Tibial artery (tissue), 4 donors: Measurements from ENCODE around the gene SLC25A11.

Source experiments
- DNase-seq, 2 donors: peaks; one replicate each; pipeline ENCODE4 v3.0.0-alpha.2; 2019
- H3K27ac ChIP-seq, 2 donors: fragments of 200-600 bp; sonication (generic) in 1 of 2; 1 replicate in 1 of 2; 2 replicates in 1 of 2; pipeline ENCODE4 v1.5.1; 2018 to 2019; ENCODE audit warnings: mild to moderate bottlenecking in 1 of 2
- H3K27me3 ChIP-seq, 2 donors: fragments of 200-600 bp; sonication (generic) in 1 of 2; one replicate each; pipeline versions ENCODE4 v1.5.1 to v1.6.0; 2016 to 2019
- H3K36me3 ChIP-seq, 3 donors: fragments of 200-600 bp; sonication (generic) in 2 of 3; one replicate each; pipeline ENCODE4 v1.5.1; 2016 to 2019; ENCODE audit warnings: mild to moderate bottlenecking in 2 of 3
- H3K4me1 ChIP-seq, 4 donors: fragments of 200-600 bp; sonication (generic) in 2 of 4; 1 replicate in 3 of 4; 2 replicates in 1 of 4; pipeline ENCODE4 v1.5.1; 2016 to 2019
- H3K4me3 ChIP-seq, 2 donors: fragments of 200-600 bp; sonication (generic) in 1 of 2; 1 replicate in 1 of 2; 2 replicates in 1 of 2; pipeline ENCODE4 v1.5.1; 2018 to 2019; ENCODE audit warnings: mild to moderate bottlenecking in 2 of 2
- H3K9me3 ChIP-seq, 3 donors: fragments of 200-600 bp; sonication (generic) in 1 of 3; one replicate each; pipeline ENCODE4 v1.5.1; 2016 to 2019
- intact Hi-C: fragments of 100-400 bp; cut with DNase I; formaldehyde crosslinking; loops from one replicate; pipeline ENCODE4 v1.15.0; 2023; ENCODE audit warnings: low total_unique reads
- TF ChIP-seq, protein P1 (sequence below), 2 experiments: fragments of 200-600 bp in 1 of 2; fragments of 450-650 bp in 1 of 2; IDR thresholded peaks; one replicate each; pipeline ENCODE4 v1.5.1; 2017 to 2019; ENCODE audit warnings: antibody characterized with exemption in 2 of 2, mild to moderate bottlenecking in 1 of 2, moderate library complexity in 1 of 2

SLC25A11 gene

DNA sequence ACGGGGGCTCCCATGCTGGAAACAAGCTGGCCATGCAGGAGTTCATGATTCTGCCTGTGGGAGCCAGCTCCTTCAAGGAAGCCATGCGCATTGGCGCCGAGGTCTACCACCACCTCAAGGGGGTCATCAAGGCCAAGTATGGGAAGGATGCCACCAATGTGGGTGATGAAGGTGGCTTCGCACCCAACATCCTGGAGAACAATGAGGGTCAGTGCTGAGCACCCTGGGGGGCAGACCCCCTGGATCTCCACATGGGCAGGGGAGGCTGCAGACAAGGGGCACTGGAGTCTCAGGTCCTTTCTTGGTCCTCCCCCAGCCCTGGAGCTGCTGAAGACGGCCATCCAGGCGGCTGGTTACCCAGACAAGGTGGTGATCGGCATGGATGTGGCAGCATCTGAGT is 15.2 kb upstream of the SLC25A11 start:
- H3K4me1 ChIP-seq, result peaks cover 0 to 31% (median 17%) of the 10 kb centered on the region in 4 donors
- H3K4me3 ChIP-seq, result no peak overlapping the region
- no peaks in the 10 kb centered on the region for H3K27me3 ChIP-seq
- peaks cover 18 to 22% (median 22%) of the 10 kb centered on the region in 3 donors for H3K36me3 ChIP-seq
- DNase-seq, result no peak
- no peaks in the 10 kb centered on the region for H3K9me3 ChIP-seq
- intact Hi-C loops, result no loop called here
- TF ChIP-seq, protein P1, sequence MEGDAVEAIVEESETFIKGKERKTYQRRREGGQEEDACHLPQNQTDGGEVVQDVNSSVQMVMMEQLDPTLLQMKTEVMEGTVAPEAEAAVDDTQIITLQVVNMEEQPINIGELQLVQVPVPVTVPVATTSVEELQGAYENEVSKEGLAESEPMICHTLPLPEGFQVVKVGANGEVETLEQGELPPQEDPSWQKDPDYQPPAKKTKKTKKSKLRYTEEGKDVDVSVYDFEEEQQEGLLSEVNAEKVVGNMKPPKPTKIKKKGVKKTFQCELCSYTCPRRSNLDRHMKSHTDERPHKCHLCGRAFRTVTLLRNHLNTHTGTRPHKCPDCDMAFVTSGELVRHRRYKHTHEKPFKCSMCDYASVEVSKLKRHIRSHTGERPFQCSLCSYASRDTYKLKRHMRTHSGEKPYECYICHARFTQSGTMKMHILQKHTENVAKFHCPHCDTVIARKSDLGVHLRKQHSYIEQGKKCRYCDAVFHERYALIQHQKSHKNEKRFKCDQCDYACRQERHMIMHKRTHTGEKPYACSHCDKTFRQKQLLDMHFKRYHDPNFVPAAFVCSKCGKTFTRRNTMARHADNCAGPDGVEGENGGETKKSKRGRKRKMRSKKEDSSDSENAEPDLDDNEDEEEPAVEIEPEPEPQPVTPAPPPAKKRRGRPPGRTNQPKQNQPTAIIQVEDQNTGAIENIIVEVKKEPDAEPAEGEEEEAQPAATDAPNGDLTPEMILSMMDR (IDR thresholded peaks at IDR 0.05), result no peak
- H3K27ac ChIP-seq, result no peak overlapping the region

DNA sequence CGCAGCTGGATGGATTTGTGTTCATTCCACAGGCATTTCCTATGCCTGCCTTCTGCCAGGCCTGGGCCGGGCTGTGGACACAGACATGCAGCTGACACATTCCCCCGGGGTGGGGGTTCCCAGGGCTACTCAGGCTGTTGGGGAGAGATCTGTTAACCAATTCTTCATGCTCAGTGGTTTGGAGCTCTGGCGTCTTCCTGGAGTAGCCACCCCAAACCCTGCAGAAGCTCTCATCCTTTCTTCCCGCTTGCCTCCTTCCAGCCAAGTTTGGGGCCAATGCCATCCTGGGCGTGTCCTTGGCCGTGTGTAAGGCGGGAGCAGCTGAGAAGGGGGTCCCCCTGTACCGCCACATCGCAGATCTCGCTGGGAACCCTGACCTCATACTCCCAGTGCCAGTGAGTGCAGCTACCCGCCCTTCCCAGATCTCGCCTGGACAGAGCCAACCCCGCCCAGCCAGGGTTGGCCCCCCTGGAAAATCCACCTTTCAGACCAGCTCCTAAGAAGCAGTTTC is 13.7 kb upstream of the SLC25A11 start:
- H3K4me1 ChIP-seq, result peaks cover 0 to 34% (median 19%) of the 10 kb centered on the region in 4 donors

DNA sequence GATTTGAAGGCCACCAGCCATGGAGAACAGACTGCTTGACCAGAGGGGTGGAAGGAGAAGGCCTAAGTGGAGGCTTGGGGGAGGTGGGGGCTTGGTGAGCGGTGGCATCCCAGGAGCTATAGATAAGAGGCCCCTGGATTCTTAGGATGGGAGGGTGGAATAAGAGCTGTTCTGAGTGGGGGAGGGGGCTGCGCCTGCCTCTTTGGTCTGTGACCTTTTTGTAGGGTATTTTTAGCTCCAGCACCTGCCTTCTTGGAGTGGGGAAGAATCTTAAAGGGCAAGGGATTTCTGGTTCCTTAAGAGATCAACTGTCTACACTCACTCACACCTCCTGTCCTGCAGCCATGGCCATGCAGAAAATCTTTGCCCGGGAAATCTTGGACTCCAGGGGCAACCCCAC is 11.6 kb upstream of the SLC25A11 start:
- intact Hi-C loops, result no loop called here
- peaks cover 0 to 37% (median 24%) of the 10 kb centered on the region in 4 donors for H3K4me1 ChIP-seq
- H3K36me3 ChIP-seq, result peaks cover 2 to 7% (median 3%) of the 10 kb centered on the region in 3 donors
- TF ChIP-seq, protein P1 (IDR thresholded peaks at IDR 0.05), result no peak
- H3K9me3 ChIP-seq, result no peaks in the 10 kb centered on the region
- DNase-seq, result no peak
- H3K27me3 ChIP-seq, result no peaks in the 10 kb centered on the region
- H3K4me3 ChIP-seq, result no peak overlapping the region
- H3K27ac ChIP-seq, result no peak overlapping the region

More for the DNA sequence above, 13.7 kb upstream of the SLC25A11 start:
- Histone ChIP-seq H3K36me3 (peaks cover 2 to 9% (median 6%) of the 10 kb centered on the region in 3 donors), H3K9me3 (no peaks in the 10 kb centered on the region), H3K4me3 (no peak overlapping the region), H3K27me3 (no peaks in the 10 kb centered on the region), H3K27ac (peak overlapping the region; percentile 64 to 72)
- TF ChIP-seq, protein P1 (IDR thresholded peaks at IDR 0.05), result no peak
- no peak for DNase-seq
- intact Hi-C loops, result no loop called here

DNA sequence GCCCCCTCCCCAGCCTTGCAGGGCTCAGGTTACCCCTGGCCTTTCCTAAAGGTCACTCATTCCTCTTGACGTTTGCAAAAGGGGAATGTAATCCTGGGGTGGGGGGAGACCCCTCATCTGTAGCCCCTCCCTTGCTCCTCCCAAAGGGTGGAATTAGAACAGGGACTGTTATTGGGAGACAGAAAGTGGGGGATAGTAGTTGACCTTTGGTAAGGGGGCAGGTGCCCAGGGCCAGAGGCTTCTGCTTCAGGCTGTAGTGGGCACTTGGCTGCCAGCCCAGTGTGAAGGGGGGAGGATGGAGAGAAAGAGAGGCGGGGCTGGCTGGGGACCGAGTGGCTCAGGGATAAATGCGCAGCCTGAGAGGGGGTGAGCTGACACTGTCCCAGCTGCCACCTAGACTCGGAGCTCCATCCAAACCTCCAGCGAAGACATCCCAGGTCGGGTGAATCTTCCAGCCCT is 10.9 kb upstream of the SLC25A11 start, which contains the start of gene ENO3:
Gene ENO3 (plus strand): TSS at position 374 of the 459 bp plus-strand sequence. CDS start 711 bp downstream, outside the sequence.
- peak within 1 kb of the TSS; percentile 93 to 100 for H3K4me3 ChIP-seq
- TF ChIP-seq, protein P1 (IDR thresholded peaks at IDR 0.05), result no peak
- peaks cover 9 to 14% (median 10%) of the 10 kb centered on the region in 3 donors for H3K36me3 ChIP-seq
- DNase-seq, result no peak
- no peaks in the 10 kb centered on the region for H3K9me3 ChIP-seq
- intact Hi-C loops, result no loop called here
- H3K27me3 ChIP-seq, result no peaks in the 10 kb centered on the region
- peaks cover 3 to 44% (median 31%) of the 10 kb centered on the region in 4 donors for H3K4me1 ChIP-seq
- peak within 1 kb of the TSS; percentile 95 to 99 for H3K27ac ChIP-seq

DNA sequence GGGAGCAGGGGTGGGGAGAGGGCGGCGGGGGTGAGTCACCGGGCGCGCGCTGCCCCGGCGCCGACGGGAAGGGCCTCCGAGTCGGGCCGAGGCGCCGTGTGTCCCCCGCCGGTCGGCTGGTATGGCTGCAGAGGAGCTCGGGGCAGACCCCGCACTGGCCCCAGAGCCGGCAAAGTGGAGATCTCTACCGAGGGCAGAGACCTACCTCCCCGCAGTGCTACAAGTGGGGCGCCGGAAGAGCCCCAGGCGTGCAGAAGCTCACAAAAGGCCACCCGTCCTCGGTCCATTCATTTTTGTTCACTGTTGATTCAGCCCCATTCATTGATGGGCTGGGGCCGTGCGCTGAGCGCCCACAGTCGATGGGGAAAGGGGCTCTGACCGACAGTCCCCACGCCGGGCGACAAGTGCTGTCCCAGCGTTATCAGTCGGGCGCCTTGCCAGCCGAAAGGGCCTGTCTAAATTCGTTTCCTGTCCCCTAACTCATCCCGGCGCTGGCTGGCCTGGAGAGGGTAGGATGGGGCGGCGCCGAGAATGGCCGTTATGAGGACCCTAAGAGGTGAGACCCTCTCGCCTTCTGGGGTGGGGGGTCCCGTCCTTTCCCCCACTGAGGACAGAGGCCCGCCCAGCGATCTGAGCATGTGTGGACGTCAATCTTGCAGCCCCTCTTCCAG is 10.4 kb upstream of the SLC25A11 start:
- peak in 1 of 2 donors; percentile 48 for DNase-seq
- Histone ChIP-seq H3K27ac (peak overlapping the region; percentile 95 to 99), H3K9me3 (no peaks in the 10 kb centered on the region), H3K4me1 (peaks cover 6 to 50% (median 37%) of the 10 kb centered on the region in 4 donors), H3K27me3 (no peaks in the 10 kb centered on the region), H3K4me3 (peak overlapping the region; percentile 93 to 100), H3K36me3 (peaks cover 14 to 20% (median 15%) of the 10 kb centered on the region in 3 donors)
- TF ChIP-seq, protein P1 (IDR thresholded peaks at IDR 0.05), result no peak
- intact Hi-C loops, result no loop called here
